Measurements from ENCODE around the gene CHRM4.

The CHRM4 gene

DNA sequence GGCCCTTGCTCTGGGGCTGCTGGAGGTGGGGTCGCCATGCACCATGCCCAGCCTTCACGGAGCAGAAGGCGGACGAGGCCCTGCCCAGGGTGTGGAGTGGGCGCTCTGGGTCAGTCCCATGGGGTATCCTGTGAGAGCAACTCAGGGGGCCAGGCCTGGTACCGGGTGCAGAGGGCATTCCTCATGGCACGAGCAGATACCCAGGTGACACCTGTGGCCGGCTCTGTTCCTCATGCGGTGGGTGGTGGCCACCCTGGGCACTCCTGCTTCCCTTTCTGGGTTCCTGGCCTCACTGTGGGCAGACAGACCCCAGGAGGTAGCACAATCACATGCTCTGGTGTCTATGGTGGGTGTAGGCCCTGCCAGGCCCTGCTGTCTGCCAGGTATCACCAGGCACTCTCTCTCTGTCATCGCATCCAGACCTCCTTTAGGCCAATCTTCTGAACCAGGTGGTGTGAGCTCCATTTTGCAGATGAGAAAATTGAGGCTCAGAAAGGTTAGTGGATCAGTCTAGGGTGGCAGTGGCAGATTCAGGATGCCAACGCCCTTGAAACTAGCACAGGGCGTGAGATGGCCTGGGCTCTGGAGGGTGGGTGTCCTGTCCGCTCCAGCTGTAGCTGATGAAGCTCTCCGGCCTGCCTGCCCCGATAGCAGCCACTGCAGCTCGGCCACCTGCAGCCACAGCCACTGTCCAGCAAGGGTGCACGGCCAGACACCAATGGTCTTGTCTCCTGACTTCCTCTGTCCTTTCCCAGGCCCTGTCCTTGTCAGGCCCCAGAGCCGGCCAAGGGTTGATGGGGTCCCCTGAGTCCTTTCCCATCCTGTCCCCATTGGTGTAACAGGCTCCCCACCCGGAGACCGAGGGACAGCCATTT is 29.2 kb downstream of the CHRM4 start:
- Histone ChIP-seq H3K4me1 (ENCODE audit: control insufficient read depth in 2 of 2, insufficient read depth in 2 of 2, low read length in 2 of 2) (peaks cover 16 to 20% of the 10 kb centered on the region in 2 donors), H3K27ac (ENCODE audit: low read depth in 2 of 2, low read length in 2 of 2) (peak overlapping the region; percentile 26 to 70), H3K36me3 (ENCODE audit: control insufficient read depth in 2 of 2, insufficient read depth in 2 of 2, low read length in 2 of 2) (peaks cover 0 to 4% of the 10 kb centered on the region in 2 donors), H3K4me3 (ENCODE audit: low read length in 2 of 2) (peak overlapping the region; percentile 14 to 37), H3K27me3 (ENCODE audit: control insufficient read depth in 2 of 2, insufficient read depth in 2 of 2, low read length in 2 of 2) (no peaks in the 10 kb centered on the region), H3K9ac (ENCODE audit: low read depth in 1 of 2, low read length in 2 of 2) (peak overlapping the region in 1 of 2 donors; percentile 34), H3K9me3 (ENCODE audit: control insufficient read depth in 2 of 2, low read length in 2 of 2) (no peaks in the 10 kb centered on the region)

DNA sequence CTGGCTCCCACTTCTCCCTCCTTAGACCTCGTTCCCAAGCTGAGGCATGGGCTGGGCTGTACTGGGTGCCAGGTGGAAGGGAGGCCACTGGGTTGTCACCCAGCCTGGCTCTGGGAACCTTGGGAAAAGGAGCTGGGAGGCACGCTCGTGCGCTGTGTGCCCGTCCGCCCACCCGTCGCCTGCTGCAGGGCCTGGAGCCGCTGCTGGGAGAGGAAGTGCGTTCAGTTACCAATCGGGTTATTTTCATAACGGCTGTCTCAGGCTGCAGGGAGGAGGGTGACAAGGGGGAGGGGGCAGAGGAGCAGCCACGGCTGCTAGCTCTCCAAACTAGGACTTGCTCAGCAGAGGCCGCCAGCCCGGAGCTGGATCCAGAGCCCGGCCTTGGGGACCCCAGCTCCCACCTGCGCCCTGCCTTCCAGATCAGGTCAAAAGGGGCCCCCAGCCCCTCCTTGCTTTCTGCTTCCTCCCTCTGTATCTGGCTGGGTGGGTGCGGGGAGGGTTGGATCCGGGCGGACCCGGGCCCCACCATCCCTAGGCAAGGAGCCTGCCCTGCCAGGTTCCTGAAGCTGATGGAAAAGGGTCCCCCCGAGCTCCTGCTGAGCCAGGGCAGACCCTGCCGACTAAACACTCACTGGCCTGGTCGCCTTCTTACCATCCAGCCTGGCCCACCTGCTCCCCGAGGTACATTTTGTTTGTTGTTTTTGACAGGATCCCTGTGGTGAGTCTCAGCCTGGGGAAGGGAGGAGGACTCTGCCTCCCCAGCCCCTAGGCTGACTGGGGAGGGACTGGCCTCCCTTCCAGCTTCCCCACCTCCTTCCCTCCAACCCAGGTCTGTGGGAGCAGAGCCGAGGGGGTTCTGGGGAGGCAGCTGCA is 30.1 kb downstream of the CHRM4 start:
- peaks cover 16 to 20% of the 10 kb centered on the region in 2 donors for H3K4me1 ChIP-seq (ENCODE audit: control insufficient read depth in 2 of 2, insufficient read depth in 2 of 2, low read length in 2 of 2)
- peaks cover 0 to 4% of the 10 kb centered on the region in 2 donors for H3K36me3 ChIP-seq (ENCODE audit: control insufficient read depth in 2 of 2, insufficient read depth in 2 of 2, low read length in 2 of 2)
- H3K4me3 ChIP-seq (ENCODE audit: low read length in 2 of 2), result peak overlapping the region; percentile 14 to 52
- H3K27ac ChIP-seq (ENCODE audit: low read depth in 2 of 2, low read length in 2 of 2), result peak overlapping the region; percentile 48 to 70
- no peaks in the 10 kb centered on the region for H3K27me3 ChIP-seq (ENCODE audit: control insufficient read depth in 2 of 2, insufficient read depth in 2 of 2, low read length in 2 of 2)
- H3K9ac ChIP-seq (ENCODE audit: low read depth in 1 of 2, low read length in 2 of 2), result peak overlapping the region; percentile 34 to 52
- H3K9me3 ChIP-seq (ENCODE audit: control insufficient read depth in 2 of 2, low read length in 2 of 2), result no peaks in the 10 kb centered on the region

DNA sequence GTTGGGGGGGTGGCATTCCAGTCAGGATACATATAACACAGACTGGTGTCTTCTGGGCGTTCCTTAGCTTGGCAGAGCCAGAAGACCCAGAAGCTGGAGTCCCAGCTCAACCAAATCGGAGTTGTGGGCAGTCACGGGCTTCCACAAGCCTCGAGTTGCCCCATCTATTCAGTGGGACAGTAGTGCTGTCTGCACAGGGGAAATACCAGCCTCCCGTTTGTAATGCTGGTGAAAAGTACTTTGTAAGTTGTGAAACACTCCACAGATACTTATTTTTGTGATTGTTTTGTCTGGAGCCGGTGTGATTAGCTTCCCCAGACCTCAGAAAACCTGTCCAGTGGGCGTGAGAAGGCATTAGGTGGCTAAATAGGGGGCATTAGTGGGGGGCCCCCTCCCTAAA is 30.7 kb downstream of the CHRM4 start:
- H3K27me3 ChIP-seq (ENCODE audit: control insufficient read depth in 2 of 2, insufficient read depth in 2 of 2, low read length in 2 of 2), result no peaks in the 10 kb centered on the region
- peak overlapping the region in 1 of 2 donors; percentile 52 for H3K4me3 ChIP-seq (ENCODE audit: low read length in 2 of 2)
- H3K4me1 ChIP-seq (ENCODE audit: control insufficient read depth in 2 of 2, insufficient read depth in 2 of 2, low read length in 2 of 2), result peaks cover 16 to 20% of the 10 kb centered on the region in 2 donors
- peaks cover 0 to 4% of the 10 kb centered on the region in 2 donors for H3K36me3 ChIP-seq (ENCODE audit: control insufficient read depth in 2 of 2, insufficient read depth in 2 of 2, low read length in 2 of 2)
- H3K9me3 ChIP-seq (ENCODE audit: control insufficient read depth in 2 of 2, low read length in 2 of 2), result no peaks in the 10 kb centered on the region
- peak overlapping the region in 1 of 2 donors; percentile 1 for H3K9ac ChIP-seq (ENCODE audit: low read depth in 1 of 2, low read length in 2 of 2)
- H3K27ac ChIP-seq (ENCODE audit: low read depth in 2 of 2, low read length in 2 of 2), result peak overlapping the region; percentile 48 to 70

DNA sequence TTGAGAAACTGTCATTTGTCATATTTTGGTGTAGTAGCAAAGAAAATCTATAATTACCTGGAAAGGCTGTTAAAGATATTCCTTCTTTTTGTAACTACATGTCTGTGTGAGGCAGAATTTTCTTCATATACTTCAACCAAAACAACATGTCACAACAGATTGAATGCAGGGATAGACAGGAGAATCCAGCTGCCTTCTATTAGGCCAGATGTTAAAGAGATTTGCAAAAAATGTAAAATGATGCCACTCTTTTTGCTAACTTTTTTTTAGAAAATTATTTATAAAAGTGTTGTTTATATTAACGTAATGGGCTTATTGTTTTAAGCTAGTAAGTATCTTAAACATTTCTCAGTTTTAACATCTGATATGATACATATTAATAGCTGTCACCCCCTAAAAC is 31.6 kb downstream of the CHRM4 start:
- H3K4me3 ChIP-seq (ENCODE audit: low read length in 2 of 2), result no peak overlapping the region
- peaks cover 16 to 20% of the 10 kb centered on the region in 2 donors for H3K4me1 ChIP-seq (ENCODE audit: control insufficient read depth in 2 of 2, insufficient read depth in 2 of 2, low read length in 2 of 2)
- H3K9me3 ChIP-seq (ENCODE audit: control insufficient read depth in 2 of 2, low read length in 2 of 2), result no peaks in the 10 kb centered on the region
- no peaks in the 10 kb centered on the region for H3K27me3 ChIP-seq (ENCODE audit: control insufficient read depth in 2 of 2, insufficient read depth in 2 of 2, low read length in 2 of 2)
- H3K36me3 ChIP-seq (ENCODE audit: control insufficient read depth in 2 of 2, insufficient read depth in 2 of 2, low read length in 2 of 2), result peaks cover 0 to 4% of the 10 kb centered on the region in 2 donors
- no peak overlapping the region for H3K9ac ChIP-seq (ENCODE audit: low read depth in 1 of 2, low read length in 2 of 2)
- no peak overlapping the region for H3K27ac ChIP-seq (ENCODE audit: low read depth in 2 of 2, low read length in 2 of 2)

DNA sequence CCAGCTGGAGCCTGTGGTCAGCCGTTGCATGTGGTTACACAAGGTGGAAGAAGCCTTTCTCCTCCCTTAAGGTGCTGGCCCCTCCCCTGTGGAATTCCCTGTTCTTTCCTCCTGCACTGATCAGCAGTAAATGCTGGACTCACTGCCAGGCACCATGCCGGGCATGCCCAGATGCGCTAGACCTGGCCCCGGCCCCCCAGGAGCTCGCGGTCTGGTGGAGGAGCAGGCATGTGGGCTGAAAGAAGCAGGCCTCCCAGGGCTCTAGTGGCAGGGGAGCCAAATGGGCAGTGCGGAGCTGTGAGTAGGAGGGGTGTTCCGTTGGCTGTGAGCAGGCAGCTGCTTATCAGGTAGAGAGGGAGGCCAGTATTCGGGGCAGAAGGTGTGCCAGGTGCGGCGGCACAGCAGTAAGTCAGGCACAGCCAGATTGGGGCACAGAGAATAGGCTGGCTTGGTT is 34.1 kb downstream of the CHRM4 start:
- Histone ChIP-seq H3K4me3 (ENCODE audit: low read length in 2 of 2) (peak overlapping the region in 1 of 2 donors; percentile 14), H3K9me3 (ENCODE audit: control insufficient read depth in 2 of 2, low read length in 2 of 2) (no peaks in the 10 kb centered on the region), H3K27ac (ENCODE audit: low read depth in 2 of 2, low read length in 2 of 2) (no peak overlapping the region), H3K9ac (ENCODE audit: low read depth in 1 of 2, low read length in 2 of 2) (no peak overlapping the region), H3K36me3 (ENCODE audit: control insufficient read depth in 2 of 2, insufficient read depth in 2 of 2, low read length in 2 of 2) (peaks cover 0 to 3% of the 10 kb centered on the region in 2 donors), H3K4me1 (ENCODE audit: control insufficient read depth in 2 of 2, insufficient read depth in 2 of 2, low read length in 2 of 2) (peaks cover 15 to 16% of the 10 kb centered on the region in 2 donors), H3K27me3 (ENCODE audit: control insufficient read depth in 2 of 2, insufficient read depth in 2 of 2, low read length in 2 of 2) (no peaks in the 10 kb centered on the region)

DNA sequence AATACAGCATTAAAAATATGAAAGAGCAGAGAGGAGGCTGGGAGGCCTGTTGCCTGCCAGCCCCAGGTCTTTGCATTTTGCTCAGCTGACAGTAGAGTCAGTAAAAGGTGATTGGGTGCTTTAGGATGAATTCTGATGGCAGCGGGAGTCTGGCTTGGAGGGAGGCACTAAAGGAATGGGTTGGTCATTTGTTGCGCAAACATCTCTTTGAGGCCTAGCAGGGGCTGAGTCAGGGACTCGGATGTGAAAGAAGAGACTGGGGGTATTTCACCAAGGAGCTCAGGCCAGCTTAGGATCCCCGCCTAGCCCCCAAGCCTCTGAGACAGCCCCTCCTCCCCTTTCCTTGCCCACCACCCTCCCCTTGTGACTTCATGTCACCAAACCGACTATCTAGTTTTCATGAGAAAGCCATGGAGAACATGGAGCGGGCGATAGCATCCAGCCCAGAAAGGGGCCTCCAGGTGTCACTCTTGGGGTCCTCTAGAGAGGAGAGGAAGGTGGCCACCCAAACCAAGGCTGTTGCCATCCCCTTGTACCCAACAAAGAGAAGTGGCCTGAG is 34.6 kb downstream of the CHRM4 start:
- Histone ChIP-seq H3K9ac (ENCODE audit: low read depth in 1 of 2, low read length in 2 of 2) (no peak overlapping the region), H3K27ac (ENCODE audit: low read depth in 2 of 2, low read length in 2 of 2) (no peak overlapping the region), H3K27me3 (ENCODE audit: control insufficient read depth in 2 of 2, insufficient read depth in 2 of 2, low read length in 2 of 2) (no peaks in the 10 kb centered on the region), H3K36me3 (ENCODE audit: control insufficient read depth in 2 of 2, insufficient read depth in 2 of 2, low read length in 2 of 2) (peaks cover 0 to 3% of the 10 kb centered on the region in 2 donors), H3K4me1 (ENCODE audit: control insufficient read depth in 2 of 2, insufficient read depth in 2 of 2, low read length in 2 of 2) (peaks cover 11 to 13% of the 10 kb centered on the region in 2 donors), H3K4me3 (ENCODE audit: low read length in 2 of 2) (peak overlapping the region in 1 of 2 donors; percentile 14), H3K9me3 (ENCODE audit: control insufficient read depth in 2 of 2, low read length in 2 of 2) (no peaks in the 10 kb centered on the region)

DNA sequence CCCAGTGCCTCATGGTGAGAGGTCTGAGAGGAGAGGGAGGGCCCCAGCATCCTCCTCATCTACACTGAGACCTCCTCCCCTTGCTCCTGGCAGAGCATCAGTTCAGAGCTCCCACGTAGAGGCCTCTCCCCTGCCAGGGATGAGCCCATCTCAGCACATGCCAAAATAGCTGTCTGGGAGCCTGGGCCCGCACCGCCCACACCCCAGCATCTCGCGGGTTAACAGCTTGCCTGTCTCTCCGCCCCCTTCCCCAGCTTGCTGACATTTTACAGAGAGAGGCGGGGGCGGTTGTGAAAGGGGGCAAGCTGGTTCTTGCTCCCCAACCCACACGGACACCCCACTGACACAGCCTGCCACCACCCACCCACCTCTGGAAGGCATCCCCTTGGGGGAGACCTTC is 37.9 kb downstream of the CHRM4 start:
- Histone ChIP-seq H3K9ac (ENCODE audit: low read depth in 1 of 2, low read length in 2 of 2) (no peak overlapping the region), H3K27ac (ENCODE audit: low read depth in 2 of 2, low read length in 2 of 2) (no peak overlapping the region)

DNA sequence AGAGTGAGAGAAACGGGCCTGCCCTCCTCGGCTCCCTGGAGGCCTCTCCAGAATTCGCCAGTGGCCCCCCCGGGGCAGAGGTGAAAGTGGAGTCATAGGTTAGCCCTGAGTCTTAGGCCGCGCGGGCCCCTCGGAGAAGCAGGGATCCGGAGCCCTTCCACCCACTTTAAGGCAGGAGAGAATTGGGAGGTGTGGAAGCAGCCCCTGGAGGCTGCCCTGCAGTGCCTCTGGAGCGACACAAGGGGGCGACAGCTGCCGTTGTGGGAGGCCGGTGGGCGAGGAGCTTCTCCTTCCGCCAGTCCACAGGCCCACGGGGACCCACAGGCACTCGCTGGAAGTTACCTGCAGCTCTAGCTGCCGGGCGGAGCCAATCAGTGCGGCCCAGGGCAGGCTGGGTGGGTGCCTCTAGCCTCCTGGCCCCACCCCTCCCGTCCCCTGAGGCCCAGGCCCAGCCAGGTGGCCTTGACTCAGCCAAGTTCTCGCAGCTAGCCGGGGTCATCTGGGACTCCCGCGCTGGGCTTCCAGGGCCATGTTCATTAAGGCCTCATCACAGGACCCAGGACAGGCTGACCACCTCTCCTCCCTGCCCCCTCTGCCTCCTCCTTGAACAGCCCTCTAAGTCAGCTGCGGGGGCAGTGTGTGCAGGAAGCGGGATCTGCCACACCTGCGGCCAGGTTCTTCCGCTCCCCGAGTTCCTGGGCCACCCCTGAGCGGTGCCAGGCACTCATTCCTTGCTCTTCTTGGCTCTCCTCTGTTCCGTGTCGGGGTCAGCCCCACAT is 39.3 kb downstream of the CHRM4 start:
- no peaks in the 10 kb centered on the region for H3K27me3 ChIP-seq (ENCODE audit: control insufficient read depth in 2 of 2, insufficient read depth in 2 of 2, low read length in 2 of 2)
- H3K4me1 ChIP-seq (ENCODE audit: control insufficient read depth in 2 of 2, insufficient read depth in 2 of 2, low read length in 2 of 2), result peaks cover 12 to 20% of the 10 kb centered on the region in 2 donors
- H3K4me3 ChIP-seq (ENCODE audit: low read length in 2 of 2), result peak overlapping the region in 1 of 2 donors; percentile 20
- peaks cover 0 to 3% of the 10 kb centered on the region in 2 donors for H3K36me3 ChIP-seq (ENCODE audit: control insufficient read depth in 2 of 2, insufficient read depth in 2 of 2, low read length in 2 of 2)
- no peak overlapping the region for H3K9ac ChIP-seq (ENCODE audit: low read depth in 1 of 2, low read length in 2 of 2)
- no peaks in the 10 kb centered on the region for H3K9me3 ChIP-seq (ENCODE audit: control insufficient read depth in 2 of 2, low read length in 2 of 2)
- H3K27ac ChIP-seq (ENCODE audit: low read depth in 2 of 2, low read length in 2 of 2), result peak overlapping the region in 1 of 2 donors; percentile 23

More for the DNA sequence above, 37.9 kb downstream of the CHRM4 start:
- Histone ChIP-seq H3K4me3 (ENCODE audit: low read length in 2 of 2) (no peak overlapping the region), H3K4me1 (ENCODE audit: control insufficient read depth in 2 of 2, insufficient read depth in 2 of 2, low read length in 2 of 2) (peaks cover 4 to 11% of the 10 kb centered on the region in 2 donors), H3K9me3 (ENCODE audit: control insufficient read depth in 2 of 2, low read length in 2 of 2) (no peaks in the 10 kb centered on the region), H3K27me3 (ENCODE audit: control insufficient read depth in 2 of 2, insufficient read depth in 2 of 2, low read length in 2 of 2) (no peaks in the 10 kb centered on the region), H3K36me3 (ENCODE audit: control insufficient read depth in 2 of 2, insufficient read depth in 2 of 2, low read length in 2 of 2) (peaks cover 0 to 3% of the 10 kb centered on the region in 2 donors)

DNA sequence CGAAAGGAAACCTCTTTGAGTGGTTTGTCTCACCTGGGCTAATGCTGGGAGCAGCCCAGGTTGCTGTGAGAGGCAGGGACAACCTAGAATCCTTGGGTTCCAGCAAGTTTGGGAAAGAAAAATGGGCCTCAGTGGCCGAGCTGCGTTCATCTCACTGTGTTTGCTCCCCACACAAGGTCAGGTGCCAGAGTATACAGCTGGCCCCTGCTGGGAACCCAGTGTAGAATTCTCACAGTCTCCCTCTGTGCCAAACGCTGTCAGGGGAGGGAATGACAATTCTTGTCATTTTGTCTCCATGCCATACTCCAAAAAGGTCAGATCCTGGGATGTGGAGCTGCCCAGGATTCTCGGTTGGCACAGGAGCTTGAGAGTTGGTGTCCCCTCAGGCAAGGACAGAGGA is 40.0 kb downstream of the CHRM4 start:
- no peaks in the 10 kb centered on the region for H3K27me3 ChIP-seq (ENCODE audit: control insufficient read depth in 2 of 2, insufficient read depth in 2 of 2, low read length in 2 of 2)
- H3K9ac ChIP-seq (ENCODE audit: low read depth in 1 of 2, low read length in 2 of 2), result no peak overlapping the region
- H3K27ac ChIP-seq (ENCODE audit: low read depth in 2 of 2, low read length in 2 of 2), result no peak overlapping the region
- peaks cover 16 to 23% of the 10 kb centered on the region in 2 donors for H3K4me1 ChIP-seq (ENCODE audit: control insufficient read depth in 2 of 2, insufficient read depth in 2 of 2, low read length in 2 of 2)
- peak overlapping the region in 1 of 2 donors; percentile 20 for H3K4me3 ChIP-seq (ENCODE audit: low read length in 2 of 2)
- H3K36me3 ChIP-seq (ENCODE audit: control insufficient read depth in 2 of 2, insufficient read depth in 2 of 2, low read length in 2 of 2), result peaks cover 0 to 3% of the 10 kb centered on the region in 2 donors
- H3K9me3 ChIP-seq (ENCODE audit: control insufficient read depth in 2 of 2, low read length in 2 of 2), result no peaks in the 10 kb centered on the region
